ENCODE measurements around the gene NCBP3.
A peak's percentile ranks its signal among the peaks of the same experiment; 100 is the strongest.
"Not testable (repeated sequence)": the region's sequence is repeated elsewhere in the genome, so short reads cannot be mapped to it uniquely, and the experiment has no call there.

NCBP3 gene

DNA sequence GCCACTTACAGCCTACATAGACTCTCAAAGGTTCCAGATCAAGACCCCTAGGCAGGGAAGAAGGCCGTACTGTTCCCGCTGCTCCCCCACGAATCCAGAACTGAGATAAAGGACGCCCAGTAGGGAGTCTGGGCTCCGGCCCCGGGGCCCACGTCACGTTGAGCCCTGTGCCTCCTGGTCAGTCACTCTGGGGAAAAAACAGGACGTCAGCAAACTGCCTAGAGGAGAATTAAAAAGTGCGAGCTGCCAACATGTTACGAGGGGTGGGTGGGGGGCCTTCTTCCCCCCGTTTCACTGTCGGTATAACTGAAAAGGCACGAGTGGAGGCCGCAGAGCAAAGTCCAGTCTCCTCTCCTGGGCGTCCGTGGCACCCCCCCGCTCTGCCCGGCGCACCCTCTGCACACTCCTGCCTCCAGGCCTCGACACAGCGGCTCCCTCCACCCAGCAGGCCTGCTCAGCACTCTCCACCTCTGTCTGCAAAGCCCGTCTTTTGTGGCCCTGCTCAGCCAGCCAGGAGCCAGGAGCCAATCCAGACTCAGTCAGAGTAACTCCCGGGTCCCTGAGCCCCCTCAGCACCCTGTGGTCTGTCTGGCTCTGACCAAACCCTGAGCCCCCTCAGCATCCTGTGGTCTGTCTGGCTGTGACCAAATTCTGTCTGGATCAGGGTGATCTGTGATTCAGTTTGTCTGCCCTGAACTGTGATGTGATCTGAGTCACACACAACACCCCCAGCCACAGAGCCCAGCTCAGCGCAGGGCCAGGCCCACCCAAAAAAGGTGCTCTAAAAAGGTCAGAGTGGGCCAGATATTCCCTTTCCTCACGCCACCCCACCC, 51.3 kb downstream of the NCBP3 start:
- Histone ChIP-seq H3K79me2 (ENCODE audit: insufficient read depth, low read length) (no peaks in the 10 kb centered on the region), H3K4me2 (ENCODE audit: low read depth, low read length, poor library complexity, severe bottlenecking) (no peak overlapping the region), H3K36me3 (ENCODE audit: insufficient read depth, low read length) (no peaks in the 10 kb centered on the region), H3K4me3 (ENCODE audit: low read length, poor library complexity, severe bottlenecking) (no peak overlapping the region), H3K9me2 (replicated peaks; ENCODE audit: low read depth, low read length) (no peaks in the 10 kb centered on the region), H3K4me1 (ENCODE audit: insufficient read depth, low read length, poor library complexity, severe bottlenecking) (peaks cover 60% of the 10 kb centered on the region), H2AFZ (ENCODE audit: low read length) (peak overlapping the region; percentile 67; the same call in 1 of the 2 replicates), H4K20me1 (ENCODE audit: insufficient read depth, low read length, poor library complexity, severe bottlenecking) (no peaks in the 10 kb centered on the region), H3K27me3 (ENCODE audit: insufficient read depth, low read length, poor library complexity, severe bottlenecking) (no peaks in the 10 kb centered on the region), H3F3A (ENCODE audit: low read depth) (peaks cover 4% of the 10 kb centered on the region; the same call in 1 of the 2 replicates), H3K9me3 (ENCODE audit: insufficient read depth, low read depth, low read length) (no peaks in the 10 kb centered on the region), H3K9ac (ENCODE audit: low read depth, low read length, poor library complexity, severe bottlenecking) (peak overlapping the region; percentile 44)
- TF ChIP-seq CTCF (conservative IDR thresholded peaks at IDR 0.05; ENCODE audit: low read length) (no peak), EZH2phosphoT487 (IDR thresholded peaks at IDR 0.05; ENCODE audit: borderline replicate concordance) (no peak)

DNA sequence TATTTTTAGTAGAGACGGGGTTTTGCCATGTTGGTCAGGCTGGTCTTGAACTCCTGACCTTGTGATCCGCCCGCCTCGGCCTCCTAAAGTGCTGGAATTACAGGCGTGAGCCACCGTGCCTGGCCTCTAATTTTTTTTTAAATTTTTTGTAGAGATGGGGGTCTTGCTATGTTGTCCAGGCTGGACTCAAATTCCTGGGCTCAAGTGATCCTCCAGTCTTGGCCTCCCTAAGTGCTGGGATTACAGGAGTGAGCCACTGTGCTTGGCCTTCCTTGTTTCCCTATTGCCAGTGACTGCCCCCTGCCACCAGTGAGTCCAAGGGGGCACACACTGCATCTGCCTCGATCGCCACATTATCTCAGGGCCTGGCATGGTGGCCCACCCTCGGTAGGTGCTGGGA, 51.9 kb downstream of the NCBP3 start:
- not testable (repeated sequence) for H3K4me2 ChIP-seq (ENCODE audit: low read depth, low read length, poor library complexity, severe bottlenecking); H3K9ac ChIP-seq (ENCODE audit: low read depth, low read length, poor library complexity, severe bottlenecking); H3F3A ChIP-seq (ENCODE audit: low read depth); H3K4me3 ChIP-seq (ENCODE audit: low read length, poor library complexity, severe bottlenecking); H3K9me3 ChIP-seq (ENCODE audit: insufficient read depth, low read depth, low read length); H3K27me3 ChIP-seq (ENCODE audit: insufficient read depth, low read length, poor library complexity, severe bottlenecking); H4K20me1 ChIP-seq (ENCODE audit: insufficient read depth, low read length, poor library complexity, severe bottlenecking); H3K9me2 ChIP-seq (replicated peaks; ENCODE audit: low read depth, low read length); H3K79me2 ChIP-seq (ENCODE audit: insufficient read depth, low read length); H3K36me3 ChIP-seq (ENCODE audit: insufficient read depth, low read length); H2AFZ ChIP-seq (ENCODE audit: low read length)
- H3K4me1 ChIP-seq (ENCODE audit: insufficient read depth, low read length, poor library complexity, severe bottlenecking) = peaks cover 58% of the 10 kb centered on the region

- not testable (repeated sequence) for H3K4me2 ChIP-seq (ENCODE audit: low read depth, low read length, poor library complexity, severe bottlenecking); H3K4me3 ChIP-seq (ENCODE audit: low read length, poor library complexity, severe bottlenecking); H3K9ac ChIP-seq (ENCODE audit: low read depth, low read length, poor library complexity, severe bottlenecking); H3K79me2 ChIP-seq (ENCODE audit: insufficient read depth, low read length); H3K27me3 ChIP-seq (ENCODE audit: insufficient read depth, low read length, poor library complexity, severe bottlenecking); H3F3A ChIP-seq (ENCODE audit: low read depth); H2AFZ ChIP-seq (ENCODE audit: low read length); H3K9me3 ChIP-seq (ENCODE audit: insufficient read depth, low read depth, low read length); H4K20me1 ChIP-seq (ENCODE audit: insufficient read depth, low read length, poor library complexity, severe bottlenecking); H3K9me2 ChIP-seq (replicated peaks; ENCODE audit: low read depth, low read length); H3K36me3 ChIP-seq (ENCODE audit: insufficient read depth, low read length)
- peaks cover 53% of the 10 kb centered on the region for H3K4me1 ChIP-seq (ENCODE audit: insufficient read depth, low read length, poor library complexity, severe bottlenecking)
Measured at GRCh38 chr17:3793258-3793657, 52.8 kb downstream of the NCBP3 start.

- Histone ChIP-seq H2AFZ (ENCODE audit: low read length) (no peak overlapping the region), H3K36me3 (ENCODE audit: insufficient read depth, low read length) (no peaks in the 10 kb centered on the region), H3K79me2 (ENCODE audit: insufficient read depth, low read length) (no peaks in the 10 kb centered on the region), H3K4me1 (ENCODE audit: insufficient read depth, low read length, poor library complexity, severe bottlenecking) (peaks cover 55% of the 10 kb centered on the region), H3K9me2 (replicated peaks; ENCODE audit: low read depth, low read length) (no peaks in the 10 kb centered on the region), H3K4me2 (ENCODE audit: low read depth, low read length, poor library complexity, severe bottlenecking) (no peak overlapping the region), H3K9ac (ENCODE audit: low read depth, low read length, poor library complexity, severe bottlenecking) (no peak overlapping the region), H3K27me3 (ENCODE audit: insufficient read depth, low read length, poor library complexity, severe bottlenecking) (no peaks in the 10 kb centered on the region), H3K9me3 (ENCODE audit: insufficient read depth, low read depth, low read length) (no peaks in the 10 kb centered on the region), H4K20me1 (ENCODE audit: insufficient read depth, low read length, poor library complexity, severe bottlenecking) (no peaks in the 10 kb centered on the region), H3K4me3 (ENCODE audit: low read length, poor library complexity, severe bottlenecking) (no peak overlapping the region), H3F3A (ENCODE audit: low read depth) (peaks cover 8% of the 10 kb centered on the region)
- TF ChIP-seq EZH2phosphoT487 (IDR thresholded peaks at IDR 0.05; ENCODE audit: borderline replicate concordance) = no peak
- no peak for TF ChIP-seq CTCF (conservative IDR thresholded peaks at IDR 0.05; ENCODE audit: low read length)
Measured at GRCh38 chr17:3792481-3792880, 53.6 kb downstream of the NCBP3 start.
